Caco-2 (cell line): Measurements from ENCODE around the gene CHD1L. TPM values are rescaled to one million over a fixed set of nuclear protein-coding genes. Genes with fewer than 3 reads are reported as not detected.

Source experiments
- BruUV-seq: library from RNA; stranded (reverse); fragments of 400-500 nt; replicated peaks from 2 replicates; lab custom pipeline; 2021; lab: Mats Ljungman, UMichigan
- CTCF ChIA-PET: fragments of 300-600 bp; sonication (Branson Sonifier 250); formaldehyde crosslinking; loops from one replicate; lab custom pipeline; 2022; ENCODE audit warnings: antibody characterized with exemption; lab: Charles Lee
- POLR2A ChIA-PET: fragments of 300-600 bp; sonication (Branson Sonifier 250); formaldehyde crosslinking; loops from one replicate; lab custom pipeline; 2022; ENCODE audit warnings: antibody characterized with exemption; lab: Charles Lee
- DNase-seq, 2 experiments: peaks; one replicate each; pipeline versions ENCODE4 v3.0.0 to v3.0.0-alpha.2; 2020 to 2022
- H3K27me3 ChIP-seq: replicated peaks from 2 replicates; pipeline ENCODE4 v1.6.0; 2011; ENCODE audit warnings: low read length; ENCODE audit not compliant: control insufficient read depth, insufficient read depth
- H3K36me3 ChIP-seq: 2 replicates; pipeline ENCODE4 v1.5.1; 2011; ENCODE audit warnings: low read length; ENCODE audit not compliant: control insufficient read depth, insufficient read depth
- H3K4me1 ChIP-seq: fragments of 250-450 bp; sonication (Bioruptor Pico); 2 replicates; pipeline ENCODE4 v1.5.1; 2020; ENCODE audit warnings: mild to moderate bottlenecking
- H3K4me3 ChIP-seq: 2 replicates; pipeline ENCODE4 v1.5.1; 2011; ENCODE audit warnings: low read depth, mild to moderate bottlenecking, control low read depth, low read length
- H3K9me3 ChIP-seq: fragments of 250-450 bp; sonication (Bioruptor Pico); 2 replicates; pipeline ENCODE4 v1.5.1; 2020; ENCODE audit warnings: mild to moderate bottlenecking, moderate library complexity
- H3K27ac Mint-ChIP-seq: one replicate; pipeline ENCODE4 v1.8.0; 2022; ENCODE audit warnings: mixed read lengths; ENCODE audit not compliant: unreplicated experiment
- H3K27me3 Mint-ChIP-seq: one replicate; pipeline ENCODE4 v1.8.0; 2022; ENCODE audit warnings: mixed read lengths; ENCODE audit not compliant: insufficient read depth, unreplicated experiment
- H3K36me3 Mint-ChIP-seq: one replicate; pipeline ENCODE4 v1.8.0; 2022; ENCODE audit warnings: mild to moderate bottlenecking, mixed read lengths; ENCODE audit not compliant: insufficient read depth, unreplicated experiment
- H3K4me1 Mint-ChIP-seq: one replicate; pipeline ENCODE4 v1.8.0; 2022; ENCODE audit warnings: low read depth, mixed read lengths; ENCODE audit not compliant: unreplicated experiment
- H3K4me3 Mint-ChIP-seq: one replicate; pipeline ENCODE4 v1.8.0; 2022; ENCODE audit warnings: mild to moderate bottlenecking, moderate library complexity, mixed read lengths; ENCODE audit not compliant: unreplicated experiment
- H3K9me3 Mint-ChIP-seq: one replicate; pipeline ENCODE4 v1.8.0; 2022; ENCODE audit warnings: mixed read lengths; ENCODE audit not compliant: unreplicated experiment
- intact Hi-C: fragments of 100-400 bp; cut with micrococcal nuclease; formaldehyde crosslinking; loops from one replicate; pipeline ENCODE4 v1.10.0; 2022; ENCODE audit not compliant: unreplicated experiment
- total RNA-seq: library from RNA; stranded (reverse); gene quantifications from 2 replicates; pipeline ENCODE4 v1.2.3, GENCODE V29; 2022
- TF ChIP-seq, protein P1 (sequence below), 2 experiments: fragments of 200-600 bp in 1 of 2; IDR thresholded peaks; 1 replicate in 1 of 2; 2 replicates in 1 of 2; pipeline versions ENCODE4 v1.5.1 to v1.8.0; 2011 to 2022; ENCODE audit warnings: antibody characterized with exemption in 1 of 2, control low read depth in 1 of 2, inconsistent platforms in 1 of 2, low read depth in 1 of 2, low read length in 1 of 2, mild to moderate bottlenecking in 1 of 2, moderate library complexity in 1 of 2; ENCODE audit not compliant: insufficient read depth in 1 of 2, severe bottlenecking in 1 of 2, unreplicated experiment in 1 of 2

Gene CHD1L
- total RNA-seq, 1 experiment from 2014 or later, result 56.2 TPM

DNA sequence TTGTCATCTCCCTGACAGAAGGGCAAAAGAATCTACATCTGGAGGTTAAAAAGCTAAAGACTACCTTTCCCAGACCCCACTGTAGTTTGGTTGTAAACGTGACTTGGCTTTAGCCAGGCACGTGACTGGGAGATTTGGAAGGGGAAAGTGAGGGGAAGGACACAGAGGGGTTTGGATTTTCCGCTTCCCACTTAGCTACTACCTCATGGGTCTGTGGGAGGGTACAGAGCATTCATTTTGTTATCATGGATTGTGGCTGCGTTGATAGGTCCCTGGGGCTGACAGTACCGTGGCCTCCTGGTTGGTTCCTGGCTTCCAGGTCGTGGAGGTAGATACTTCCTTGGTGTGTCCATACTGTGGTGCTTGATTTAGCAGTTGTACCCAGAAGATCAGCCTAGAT, 2.6 kb downstream of the CHD1L start:
- Mint-ChIP-seq H3K4me3 (no peak overlapping the region), H3K27me3 (no peaks in the 10 kb centered on the region), H3K27ac (no peak overlapping the region), H3K36me3 (peaks cover 6% of the 10 kb centered on the region), H3K9me3 (peaks cover 9% of the 10 kb centered on the region), H3K4me1 (peaks cover 38% of the 10 kb centered on the region)
- H3K36me3 ChIP-seq, result no peaks in the 10 kb centered on the region
- intact Hi-C loops, result no loop called here
- H3K4me3 ChIP-seq, result no peak overlapping the region
- no peak for DNase-seq
- BruUV-seq, result no TSS peak
- POLR2A ChIA-PET, result no interaction called here
- CTCF ChIA-PET, result no interaction called here
- H3K9me3 ChIP-seq, result no peaks in the 10 kb centered on the region
- peaks cover 20% of the 10 kb centered on the region for H3K4me1 ChIP-seq
- no peaks in the 10 kb centered on the region for H3K27me3 ChIP-seq
- TF ChIP-seq, protein P1, sequence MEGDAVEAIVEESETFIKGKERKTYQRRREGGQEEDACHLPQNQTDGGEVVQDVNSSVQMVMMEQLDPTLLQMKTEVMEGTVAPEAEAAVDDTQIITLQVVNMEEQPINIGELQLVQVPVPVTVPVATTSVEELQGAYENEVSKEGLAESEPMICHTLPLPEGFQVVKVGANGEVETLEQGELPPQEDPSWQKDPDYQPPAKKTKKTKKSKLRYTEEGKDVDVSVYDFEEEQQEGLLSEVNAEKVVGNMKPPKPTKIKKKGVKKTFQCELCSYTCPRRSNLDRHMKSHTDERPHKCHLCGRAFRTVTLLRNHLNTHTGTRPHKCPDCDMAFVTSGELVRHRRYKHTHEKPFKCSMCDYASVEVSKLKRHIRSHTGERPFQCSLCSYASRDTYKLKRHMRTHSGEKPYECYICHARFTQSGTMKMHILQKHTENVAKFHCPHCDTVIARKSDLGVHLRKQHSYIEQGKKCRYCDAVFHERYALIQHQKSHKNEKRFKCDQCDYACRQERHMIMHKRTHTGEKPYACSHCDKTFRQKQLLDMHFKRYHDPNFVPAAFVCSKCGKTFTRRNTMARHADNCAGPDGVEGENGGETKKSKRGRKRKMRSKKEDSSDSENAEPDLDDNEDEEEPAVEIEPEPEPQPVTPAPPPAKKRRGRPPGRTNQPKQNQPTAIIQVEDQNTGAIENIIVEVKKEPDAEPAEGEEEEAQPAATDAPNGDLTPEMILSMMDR (IDR thresholded peaks at IDR 0.05; ENCODE audit: insufficient read depth in 1 of 2, low read depth in 1 of 2, low read length in 1 of 2, severe bottlenecking in 1 of 2, unreplicated experiment in 1 of 2), result no peak

DNA sequence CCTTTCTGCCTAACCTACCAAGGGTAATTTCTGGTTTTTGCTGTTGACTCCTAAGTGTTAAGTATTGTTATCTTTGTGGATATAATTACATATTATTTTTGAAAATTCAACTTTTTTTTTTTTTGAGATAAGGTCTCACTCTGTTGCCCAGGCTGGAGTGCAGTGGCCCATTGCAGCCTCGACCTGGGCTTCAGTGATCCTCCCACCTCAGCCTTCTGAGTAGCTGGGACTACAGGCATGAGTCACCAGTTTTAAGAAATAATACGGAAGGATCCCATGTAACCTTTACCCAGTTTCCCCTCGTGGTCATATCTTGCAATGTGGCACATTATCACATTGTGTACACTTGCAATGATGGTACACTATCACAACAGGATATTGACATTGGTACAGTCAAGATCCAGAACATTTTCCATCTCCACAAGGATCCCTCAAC, 3.1 kb downstream of the CHD1L start:
- no peak for DNase-seq
- no peaks in the 10 kb centered on the region for H3K27me3 ChIP-seq
- H3K4me1 ChIP-seq, result peaks cover 20% of the 10 kb centered on the region
- no peaks in the 10 kb centered on the region for H3K36me3 ChIP-seq
- H3K9me3 ChIP-seq, result no peaks in the 10 kb centered on the region
- Mint-ChIP-seq H3K27me3 (no peaks in the 10 kb centered on the region), H3K36me3 (peaks cover 6% of the 10 kb centered on the region), H3K4me3 (no peak overlapping the region), H3K27ac (no peak overlapping the region), H3K9me3 (peaks cover 9% of the 10 kb centered on the region), H3K4me1 (peaks cover 33% of the 10 kb centered on the region)
- intact Hi-C loops, result loop anchor here (2.0 kb wide), 1 partner anchor 75 kb away; no protein-coding TSS in a partner anchor
- POLR2A ChIA-PET, result no interaction called here
- TF ChIP-seq, protein P1 (IDR thresholded peaks at IDR 0.05; ENCODE audit: insufficient read depth in 1 of 2, low read depth in 1 of 2, low read length in 1 of 2, severe bottlenecking in 1 of 2, unreplicated experiment in 1 of 2), result no peak
- no TSS peak for BruUV-seq
- H3K4me3 ChIP-seq, result no peak overlapping the region
- CTCF ChIA-PET, result no interaction called here

DNA sequence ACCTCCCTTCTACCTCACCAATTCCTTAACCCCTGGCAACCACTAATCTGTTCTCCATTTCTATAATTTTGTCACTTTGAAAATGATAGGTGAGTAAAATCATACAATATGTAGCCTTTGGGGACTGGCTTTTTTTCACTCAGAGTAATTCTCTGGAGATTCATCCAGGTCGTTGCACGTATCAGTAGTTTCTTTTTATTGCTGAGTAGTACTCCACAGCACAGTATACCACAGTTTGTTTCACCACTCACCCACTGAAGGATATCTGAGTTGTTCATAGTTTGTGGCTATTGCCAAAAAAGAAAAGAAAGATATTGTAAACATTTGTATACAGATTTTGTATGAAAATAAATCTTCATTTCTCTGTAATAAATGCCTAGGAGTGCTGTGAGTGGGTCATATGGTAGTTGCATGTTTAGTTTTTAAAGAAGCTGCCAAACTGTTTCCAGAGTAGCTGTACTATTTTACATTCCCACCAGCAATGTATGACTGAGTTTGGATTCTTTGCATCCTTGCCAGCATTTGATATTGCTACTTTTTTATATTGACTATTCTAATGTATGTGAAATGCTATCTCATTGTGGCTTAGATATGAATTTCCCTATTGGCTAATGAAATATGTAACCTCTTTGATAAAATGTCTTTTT, 3.7 kb downstream of the CHD1L start:
- H3K4me3 Mint-ChIP-seq, result no peak overlapping the region
- Histone ChIP-seq H3K4me1 (peaks cover 20% of the 10 kb centered on the region), H3K27me3 (no peaks in the 10 kb centered on the region), H3K4me3 (no peak overlapping the region), H3K36me3 (no peaks in the 10 kb centered on the region), H3K9me3 (no peaks in the 10 kb centered on the region)
- peaks cover 9% of the 10 kb centered on the region for H3K9me3 Mint-ChIP-seq
- ChIA-PET CTCF (no interaction called here), POLR2A (no interaction called here)
- intact Hi-C loops, result loop anchor here (2.0 kb wide), 1 partner anchor 75 kb away; no protein-coding TSS in a partner anchor
- no peak for DNase-seq
- H3K4me1 Mint-ChIP-seq, result peaks cover 27% of the 10 kb centered on the region
- no peak overlapping the region for H3K27ac Mint-ChIP-seq
- H3K36me3 Mint-ChIP-seq, result peaks cover 6% of the 10 kb centered on the region
- no TSS peak for BruUV-seq
- TF ChIP-seq, protein P1 (IDR thresholded peaks at IDR 0.05; ENCODE audit: insufficient read depth in 1 of 2, low read depth in 1 of 2, low read length in 1 of 2, severe bottlenecking in 1 of 2, unreplicated experiment in 1 of 2), result no peak
- H3K27me3 Mint-ChIP-seq, result no peaks in the 10 kb centered on the region
